Suprapubic skin (tissue), 4 donors: Measurements from ENCODE around the gene TTC28.

Experiments
- EP300 ChIP-seq: sonication (generic); formaldehyde crosslinking; IDR thresholded peaks from one replicate; pipeline ENCODE4 v1.6.1; 2017; ENCODE audit warnings: antibody characterized with exemption
- POLR2A ChIP-seq, 2 donors: fragments of 450-650 bp; IDR thresholded peaks; one replicate each; pipeline ENCODE4 v1.6.1; 2017; ENCODE audit warnings: antibody characterized with exemption in 2 of 2, mild to moderate bottlenecking in 2 of 2, moderate library complexity in 2 of 2
- POLR2AphosphoS5 ChIP-seq, 3 donors: sonication (generic); formaldehyde crosslinking; IDR thresholded peaks; one replicate each; pipeline ENCODE4 v1.6.1; 2017; ENCODE audit warnings: antibody characterized with exemption in 3 of 3
- TF ChIP-seq, protein P1 (sequence below), 2 donors: fragments of 200-600 bp in 1 of 2; fragments of 450-650 bp in 1 of 2; sonication (generic) in 1 of 2; IDR thresholded peaks; one replicate each; pipeline ENCODE4 v1.5.1; 2016 to 2019; ENCODE audit warnings: antibody characterized with exemption in 2 of 2, mild to moderate bottlenecking in 1 of 2, moderate library complexity in 1 of 2

DNA sequence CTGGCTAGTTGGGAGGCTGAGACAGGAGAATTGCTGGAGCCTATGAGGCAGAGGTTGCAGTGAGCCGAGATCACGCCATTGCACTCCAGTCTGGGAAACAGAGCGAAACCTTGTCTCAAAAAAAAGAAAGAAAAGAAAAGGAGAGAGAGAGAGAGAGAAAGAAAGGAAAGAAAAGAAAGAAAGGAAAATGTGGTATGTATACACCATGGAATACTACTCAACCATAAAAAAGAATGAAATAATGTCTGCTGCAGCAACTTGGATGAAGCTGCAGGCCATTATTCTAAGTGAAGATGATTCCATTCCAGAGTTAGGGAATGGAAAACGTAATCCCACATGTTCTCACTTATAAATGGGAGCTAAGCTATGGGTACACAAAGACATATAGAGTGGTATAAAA, 30.8 kb downstream of the TTC28 start:
- no peak for TF ChIP-seq EP300
- TF ChIP-seq, protein P1, sequence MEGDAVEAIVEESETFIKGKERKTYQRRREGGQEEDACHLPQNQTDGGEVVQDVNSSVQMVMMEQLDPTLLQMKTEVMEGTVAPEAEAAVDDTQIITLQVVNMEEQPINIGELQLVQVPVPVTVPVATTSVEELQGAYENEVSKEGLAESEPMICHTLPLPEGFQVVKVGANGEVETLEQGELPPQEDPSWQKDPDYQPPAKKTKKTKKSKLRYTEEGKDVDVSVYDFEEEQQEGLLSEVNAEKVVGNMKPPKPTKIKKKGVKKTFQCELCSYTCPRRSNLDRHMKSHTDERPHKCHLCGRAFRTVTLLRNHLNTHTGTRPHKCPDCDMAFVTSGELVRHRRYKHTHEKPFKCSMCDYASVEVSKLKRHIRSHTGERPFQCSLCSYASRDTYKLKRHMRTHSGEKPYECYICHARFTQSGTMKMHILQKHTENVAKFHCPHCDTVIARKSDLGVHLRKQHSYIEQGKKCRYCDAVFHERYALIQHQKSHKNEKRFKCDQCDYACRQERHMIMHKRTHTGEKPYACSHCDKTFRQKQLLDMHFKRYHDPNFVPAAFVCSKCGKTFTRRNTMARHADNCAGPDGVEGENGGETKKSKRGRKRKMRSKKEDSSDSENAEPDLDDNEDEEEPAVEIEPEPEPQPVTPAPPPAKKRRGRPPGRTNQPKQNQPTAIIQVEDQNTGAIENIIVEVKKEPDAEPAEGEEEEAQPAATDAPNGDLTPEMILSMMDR (IDR thresholded peaks at IDR 0.05): no peak
- no peak for TF ChIP-seq POLR2AphosphoS5 (IDR thresholded peaks at IDR 0.05)
- TF ChIP-seq POLR2A (IDR thresholded peaks at IDR 0.05): no peak
